Occipital lobe (tissue), 2 donors: ENCODE data around the gene PHF12. TPM values are rescaled to one million over a fixed set of nuclear protein-coding genes. Genes with fewer than 3 reads are reported as not detected.
"Not testable (repeated sequence)": the region's sequence is repeated elsewhere in the genome, so short reads cannot be mapped to it uniquely, and the experiment has no call there.

Source experiments
- DNase-seq: peaks from one replicate; lab custom pipeline; 2025; lab: John Stamatoyannopoulos, UW
- total RNA-seq: library from RNA; depleted of rRNA; stranded (reverse); fragments of >200 nt; gene quantifications from one replicate; pipeline ENCODE4 v1.2.3, GENCODE V29; 2014

PHF12 gene
- total RNA-seq, 1 donor from 2014 or later: 44.8 TPM

GRCh38 chr17:28904800-28905199 is 46.5 kb downstream of the PHF12 start:
- DNase-seq: no peak

GRCh38 chr17:28903546-28903841 is 47.8 kb downstream of the PHF12 start:
- DNase-seq: not testable (repeated sequence)

GRCh38 chr17:28902819-28903545 is 48.3 kb downstream of the PHF12 start, which contains the start of gene DHRS13:
DHRS13 (minus strand) TSS chr17:28903079; CDS start chr17:28902944, 135 bp downstream.
- peak; percentile 62 for DNase-seq

- DNase-seq: peak; percentile 56
Observed at GRCh38 chr17:28901866-28902818, 49.2 kb downstream of the PHF12 start.

- no peak for DNase-seq
Observed at GRCh38 chr17:28900986-28901726, 50.2 kb downstream of the PHF12 start.

GRCh38 chr17:28899212-28899815 is 52.0 kb downstream of the PHF12 start:
- DNase-seq: no peak

- no peak for DNase-seq
Observed at GRCh38 chr17:28898527-28898955, 52.8 kb downstream of the PHF12 start.

GRCh38 chr17:28897769-28898526 is 53.4 kb downstream of the PHF12 start:
- DNase-seq: no peak

GRCh38 chr17:28896884-28897768 is 54.2 kb downstream of the PHF12 start, which contains the start of gene FLOT2:
FLOT2 (minus strand) TSS chr17:28897733; CDS start chr17:28897574, 159 bp downstream.
- peak; percentile 39 for DNase-seq

GRCh38 chr17:28896491-28896883 is 54.8 kb downstream of the PHF12 start:
- DNase-seq: no peak

GRCh38 chr17:28895794-28896447 is 55.4 kb downstream of the PHF12 start:
- DNase-seq: no peak

GRCh38 chr17:28893248-28894183 is 57.8 kb downstream of the PHF12 start:
- not testable (repeated sequence) for DNase-seq

GRCh38 chr17:28892024-28892423 is 59.3 kb downstream of the PHF12 start:
- no peak for DNase-seq

- no peak for DNase-seq
Observed at GRCh38 chr17:28891201-28891600, 60.1 kb downstream of the PHF12 start.

GRCh38 chr17:28889996-28890395 is 61.3 kb downstream of the PHF12 start:
- no peak for DNase-seq

- no peak for DNase-seq
Observed at GRCh38 chr17:28888832-28889231, 62.5 kb downstream of the PHF12 start.

- no peak for DNase-seq
Observed at GRCh38 chr17:28887871-28888471, 63.3 kb downstream of the PHF12 start.
